H1 (cell line): ENCODE measurements around the gene DCBLD1. TPM values are rescaled to one million over a fixed set of nuclear protein-coding genes. Genes with fewer than 3 reads are reported as not detected.

ENCODE experiments used
- CTCF ChIA-PET: fragments of 300-600 bp; sonication (Branson Sonifier 250); formaldehyde crosslinking; loops from one replicate; lab custom pipeline; 2021; ENCODE audit not compliant: partially characterized antibody; lab: Charles Lee
- POLR2A ChIA-PET: fragments of 300-600 bp; sonication (Branson Sonifier 250); formaldehyde crosslinking; loops from one replicate; lab custom pipeline; 2021; ENCODE audit warnings: inconsistent platforms; ENCODE audit not compliant: partially characterized antibody; lab: Charles Lee
- DNase-seq, 2 experiments: peaks; one replicate each; pipeline versions ENCODE4 v3.0.0 to v3.0.0-alpha.2; 2010 to 2022; ENCODE audit warnings: low spot score in 2 of 2, low read depth in 1 of 2, mixed read lengths in 1 of 2
- FAIRE-seq: peaks from 2 replicates; lab custom pipeline; 2011; peaks lifted over from hg19 to GRCh38; lab: Jason Lieb, UNC
- H2AFZ ChIP-seq: 2 replicates; pipeline ENCODE4 v1.8.1; 2012; ENCODE audit warnings: low read length, inconsistent platforms
- H2AK5ac ChIP-seq: 2 replicates; pipeline ENCODE4 v1.6.1; 2013; ENCODE audit warnings: low read depth, low read length
- H2BK120ac ChIP-seq: replicated peaks from 2 replicates; pipeline ENCODE3; 2013; ENCODE audit warnings: low read depth, low read length, inconsistent platforms
- H2BK12ac ChIP-seq: 2 replicates; pipeline ENCODE4 v1.6.1; 2013; ENCODE audit warnings: low read depth, low read length
- H2BK15ac ChIP-seq: 2 replicates; pipeline ENCODE4 v1.6.1; 2013; ENCODE audit warnings: low read length
- H2BK20ac ChIP-seq: 2 replicates; pipeline ENCODE4 v1.6.1; 2013; ENCODE audit warnings: low read length
- H2BK5ac ChIP-seq: 2 replicates; pipeline ENCODE4 v1.6.1; 2013; ENCODE audit warnings: low read depth, low read length
- H3K14ac ChIP-seq: 2 replicates; pipeline ENCODE4 v1.6.1; 2013; ENCODE audit warnings: inconsistent platforms; ENCODE audit not compliant: insufficient read length
- H3K18ac ChIP-seq: 2 replicates; pipeline ENCODE4 v1.6.1; 2013; ENCODE audit warnings: low read length; ENCODE audit errors: extremely low read depth
- H3K23ac ChIP-seq: 2 replicates; pipeline ENCODE4 v1.6.1; 2013; ENCODE audit warnings: inconsistent platforms; ENCODE audit not compliant: insufficient read length
- H3K23me2 ChIP-seq: 2 replicates; pipeline ENCODE4 v1.6.1; 2013; ENCODE audit warnings: low read depth, low read length
- H3K27ac ChIP-seq: 2 replicates; pipeline ENCODE4 v1.6.1; 2011; ENCODE audit warnings: low read depth, low read length, inconsistent platforms
- H3K27me3 ChIP-seq, 4 experiments: replicated peaks in 1 of 4; 1 replicate in 1 of 4; 2 replicates in 3 of 4; pipeline versions ENCODE4 v1.6.1 to v1.8.1; 2011 to 2013; ENCODE audit warnings: low read length in 3 of 4, mild to moderate bottlenecking in 3 of 4, inconsistent platforms in 2 of 4, mixed read lengths in 2 of 4, moderate library complexity in 1 of 4; ENCODE audit not compliant: control insufficient read depth in 3 of 4, insufficient read depth in 3 of 4; ENCODE audit errors: extremely low read depth in 1 of 4
- H3K36me3 ChIP-seq, 4 experiments: 2 replicates each; pipeline versions ENCODE4 v1.6.1 to v1.8.1; 2011 to 2013; ENCODE audit warnings: mild to moderate bottlenecking in 4 of 4, low read length in 3 of 4, moderate library complexity in 2 of 4, control low read depth in 1 of 4, inconsistent platforms in 1 of 4; ENCODE audit not compliant: insufficient read depth in 4 of 4, control insufficient read depth in 2 of 4
- H3K4ac ChIP-seq: replicated peaks from 2 replicates; pipeline ENCODE3; 2013; ENCODE audit warnings: low read length, low read depth, mixed read lengths, inconsistent platforms; ENCODE audit not compliant: insufficient read length
- H3K4me1 ChIP-seq, 4 experiments: replicated peaks in 1 of 4; 1 replicate in 1 of 4; 2 replicates in 3 of 4; pipeline versions ENCODE4 v1.6.1 to v1.8.1; 2011 to 2013; ENCODE audit warnings: low read length in 3 of 4, inconsistent platforms in 2 of 4, mixed read lengths in 1 of 4; ENCODE audit not compliant: insufficient read depth in 4 of 4, control insufficient read depth in 3 of 4
- H3K4me2 ChIP-seq, 2 experiments: 2 replicates each; pipeline versions ENCODE4 v1.6.1 to v1.8.1; 2011 to 2013; ENCODE audit warnings: low read depth in 2 of 2, low read length in 2 of 2, control low read depth in 1 of 2, inconsistent platforms in 1 of 2, mild to moderate bottlenecking in 1 of 2; ENCODE audit not compliant: insufficient read depth in 1 of 2
- H3K4me3 ChIP-seq, 4 experiments: fragments of 200-600, 300-600 bp in 1 of 4; sonication (generic), shearing (Covaris generic), sonication (Bioruptor Twin) in 1 of 4; 2 replicates each; pipeline versions ENCODE4 v1.5.1 to v1.8.1; 2011 to 2016; ENCODE audit warnings: low read length in 4 of 4, low read depth in 3 of 4, control low read depth in 2 of 4, inconsistent platforms in 2 of 4, mild to moderate bottlenecking in 2 of 4, mixed read lengths in 1 of 4, moderate library complexity in 1 of 4; ENCODE audit not compliant: insufficient read depth in 2 of 4; ENCODE audit errors: extremely low read depth in 1 of 4
- H3K56ac ChIP-seq: replicated peaks from 2 replicates; pipeline ENCODE3; 2013; ENCODE audit warnings: low read depth, mild to moderate bottlenecking, mixed read lengths, low read length, inconsistent platforms; ENCODE audit not compliant: insufficient read length
- H3K79me1 ChIP-seq: 2 replicates; pipeline ENCODE4 v1.6.1; 2013; ENCODE audit warnings: low read depth, low read length, control low read depth
- H3K79me2 ChIP-seq, 2 experiments: 2 replicates each; pipeline versions ENCODE4 v1.6.1 to v1.8.1; 2012 to 2013; ENCODE audit warnings: low read length in 2 of 2, mild to moderate bottlenecking in 2 of 2, inconsistent platforms in 1 of 2; ENCODE audit not compliant: insufficient read depth in 2 of 2, control insufficient read depth in 1 of 2
- H3K9ac ChIP-seq, 4 experiments: replicated peaks in 1 of 4; 1 replicate in 1 of 4; 2 replicates in 3 of 4; pipeline versions ENCODE4 v1.6.1 to v1.8.1; 2011 to 2013; ENCODE audit warnings: low read depth in 3 of 4, low read length in 3 of 4, control low read depth in 2 of 4, mild to moderate bottlenecking in 2 of 4, moderate library complexity in 2 of 4, inconsistent platforms in 1 of 4; ENCODE audit errors: extremely low read depth in 1 of 4
- H3K9me3 ChIP-seq, 2 experiments: 2 replicates each; pipeline versions ENCODE4 v1.6.1 to v1.8.1; 2012 to 2013; ENCODE audit warnings: mild to moderate bottlenecking in 2 of 2, moderate library complexity in 2 of 2, control low read depth in 1 of 2, inconsistent platforms in 1 of 2, low read depth in 1 of 2, low read length in 1 of 2, mixed read lengths in 1 of 2; ENCODE audit not compliant: insufficient read depth in 2 of 2
- H4K20me1 ChIP-seq, 2 experiments: replicated peaks in 1 of 2; 2 replicates each; pipeline versions ENCODE3 to v1.8.1; 2011 to 2013; ENCODE audit warnings: inconsistent platforms in 2 of 2, low read length in 2 of 2, mild to moderate bottlenecking in 1 of 2; ENCODE audit not compliant: insufficient read depth in 2 of 2, control insufficient read depth in 1 of 2
- H4K5ac ChIP-seq: 2 replicates; pipeline ENCODE4 v1.6.1; 2013; ENCODE audit warnings: low read length, low read depth, mixed read lengths, inconsistent platforms; ENCODE audit not compliant: insufficient read length
- H4K8ac ChIP-seq: 2 replicates; pipeline ENCODE4 v1.8.0; 2013; ENCODE audit warnings: mild to moderate bottlenecking, moderate library complexity, low read length, inconsistent platforms; ENCODE audit not compliant: insufficient read depth; ENCODE audit errors: extremely low read depth
- H4K91ac ChIP-seq: replicated peaks from 2 replicates; pipeline ENCODE3; 2013; ENCODE audit warnings: low read length, mixed read lengths, inconsistent platforms; ENCODE audit not compliant: insufficient read length
- GTF2F1 ChIP-seq: IDR thresholded peaks from 2 replicates; pipeline ENCODE4 v1.6.1; 2012; ENCODE audit warnings: low read depth, low read length, improper control_type of control experiment, borderline replicate concordance
- KDM4A ChIP-seq: IDR thresholded peaks from one replicate; pipeline ENCODE4 v1.7.1; 2012; ENCODE audit warnings: low read depth, mild to moderate bottlenecking, moderate library complexity, low read length, inconsistent platforms; ENCODE audit not compliant: severe bottlenecking
- NANOG ChIP-seq: IDR thresholded peaks from 2 replicates; pipeline ENCODE4 v1.6.1; 2011; ENCODE audit warnings: low read length, low read depth, mild to moderate bottlenecking, inconsistent platforms; ENCODE audit not compliant: insufficient read depth, poor library complexity, severe bottlenecking
- RFX5 ChIP-seq: IDR thresholded peaks from 2 replicates; pipeline ENCODE4 v1.6.1; 2011; ENCODE audit warnings: low read depth, low read length, improper control_type of control experiment, borderline replicate concordance
- SUZ12 ChIP-seq: fragments of 200-600 bp; sonication (generic); IDR thresholded peaks from 2 replicates; pipeline ENCODE4 v1.6.1; 2012; ENCODE audit warnings: mild to moderate bottlenecking, inconsistent platforms, low read length, moderate library complexity, mixed read lengths
- WGBS, 2 experiments: shearing (Covaris generic) in 1 of 2; methylation state at CpG; one replicate each; pipeline versions ENCODE4 v1.1.6 to v1.1.7; 2013 to 2015; ENCODE audit warnings: low lambda C conversion rate in 2 of 2, mixed read lengths in 2 of 2, inconsistent platforms in 1 of 2, low coverage in 1 of 2, missing lambda C conversion rate in 1 of 2; ENCODE audit not compliant: insufficient replicate concordance in 2 of 2, insufficient coverage in 1 of 2, insufficient read length in 1 of 2; ENCODE audit errors: extremely low coverage in 1 of 2, missing lambda C conversion rate in 1 of 2; 5-methylcytosine and 5-hydroxymethylcytosine counted together
- polyA plus RNA-seq, 7 experiments: library from polyadenylated mRNA; depleted of rRNA in 3 of 7; stranded (reverse) in 5 of 7; unstranded in 2 of 7; fragments of >200 nt in 5 of 7; fragments of 200-250 nt in 2 of 7; gene quantifications; 1 replicate in 5 of 7; 2 replicates in 1 of 7; 4 replicates in 1 of 7; pipeline versions ENCODE4 v1.2.1 to v1.2.3, GENCODE V29; 2011 to 2013; ENCODE audit warnings: missing spikeins in 2 of 7, mixed read lengths in 2 of 7
- total RNA-seq: library from RNA; stranded (reverse); fragmentation: NEBNext Ultra II Directional; extraction: Animal tissue kit (Norgen Biotek cat#: 25700); gene quantifications from 2 replicates; pipeline ENCODE4 v1.2.1, GENCODE V29; 2021

The DCBLD1 gene
- total and polyA plus RNA-seq, 2 of the 8 experiments (the other 6 are each of a cell fraction or from before 2014, with no cell fraction given) = 3.9 to 11.2 TPM

DNA sequence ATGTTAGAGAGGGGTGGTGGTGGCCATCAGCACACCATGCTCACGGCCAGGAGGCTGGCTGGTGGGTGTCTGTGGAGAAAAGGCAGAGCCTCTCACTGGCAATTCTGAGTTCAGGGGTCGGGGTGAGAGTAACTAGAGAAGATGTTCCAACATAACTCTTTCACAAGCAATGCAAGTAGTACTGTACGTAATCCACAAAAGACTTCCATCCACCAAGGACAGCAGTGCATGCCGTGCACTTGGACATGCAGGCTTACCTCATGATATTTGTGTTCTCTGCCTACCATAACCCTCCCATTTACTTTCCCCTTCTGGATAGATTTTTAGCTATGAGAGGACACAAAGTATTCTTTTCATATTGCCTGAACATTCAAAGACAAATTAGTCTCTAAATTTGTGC, 51.3 kb downstream of the DCBLD1 start:
- Histone ChIP-seq H3K4ac (no peak overlapping the region), H3K27me3 (no peaks in the 10 kb centered on the region), H2BK15ac (no peak overlapping the region), H3K79me1 (no peaks in the 10 kb centered on the region), H3K4me2 (no peak overlapping the region), H3K4me1 (no peaks in the 10 kb centered on the region), H3K23me2 (no peaks in the 10 kb centered on the region), H3K18ac (no peak overlapping the region), H4K20me1 (no peaks in the 10 kb centered on the region), H3K9me3 (no peaks in the 10 kb centered on the region), H3K79me2 (no peaks in the 10 kb centered on the region), H2BK5ac (no peak overlapping the region), H4K8ac (no peak overlapping the region), H2BK120ac (no peak overlapping the region), H3K36me3 (peaks cover 0 to 3% (median 0%) of the 10 kb centered on the region in 4 experiments; a peak in 1 of 8 replicates), H3K23ac (no peak overlapping the region), H2BK20ac (no peak overlapping the region), H4K91ac (no peak overlapping the region), H2AK5ac (no peak overlapping the region), H3K56ac (no peak overlapping the region), H3K4me3 (no peak overlapping the region), H3K9ac (no peak overlapping the region), H2AFZ (no peak overlapping the region), H4K5ac (no peak overlapping the region), H3K14ac (no peak overlapping the region), H2BK12ac (no peak overlapping the region), H3K27ac (no peak overlapping the region)
- DNase-seq = no peak
- ChIA-PET CTCF (no interaction called here), POLR2A (interaction anchor here (0.6 kb wide), 1 partner anchor 21 kb away, joined by 3 read pairs; no protein-coding TSS in a partner anchor)
- TF ChIP-seq RFX5 (no peak), GTF2F1 (no peak), NANOG (no peak), SUZ12 (no peak), KDM4A (no peak)
- 88% methylated on average over 4 of the region's 4 CpGs; no CpG with 5 or more reads in 1 of the 2 experiments for WGBS, 2 experiments
- FAIRE-seq = no peak
